AG04450 (cell line): ENCODE data around the gene GRIN2A. TPM values are rescaled to one million over a fixed set of nuclear protein-coding genes. Genes with fewer than 3 reads are reported as not detected.

Source experiments
- CTCF ChIA-PET: fragments of 300-600, 350-600 bp; formaldehyde crosslinking; extraction: SDS; loops from one replicate; lab custom pipeline; 2022; ENCODE audit warnings: antibody characterized with exemption, inconsistent platforms; lab: Charles Lee
- POLR2A ChIA-PET: fragments of 350-600 bp; formaldehyde crosslinking; extraction: SDS; loops from one replicate; lab custom pipeline; 2021; ENCODE audit warnings: antibody characterized with exemption, inconsistent platforms; lab: Yijun Ruan, JAX
- DNase-seq: peaks from one replicate; pipeline ENCODE4 v3.0.0-alpha.2; 2011; ENCODE audit warnings: low read depth, low spot score
- H3K27ac ChIP-seq: one replicate; pipeline ENCODE4 v1.5.1; 2012; ENCODE audit warnings: low read depth, low read length, control low read depth
- H3K27me3 ChIP-seq: one replicate; pipeline ENCODE4 v1.6.0; 2012; ENCODE audit warnings: low read length; ENCODE audit not compliant: control insufficient read depth, insufficient read depth
- H3K4me3 ChIP-seq: 2 replicates; pipeline ENCODE4 v1.5.1; 2011; ENCODE audit warnings: mild to moderate bottlenecking, low read depth, low read length, control low read depth
- H3K9me3 ChIP-seq: 2 replicates; pipeline ENCODE4 v1.5.1; 2012; ENCODE audit warnings: low read length; ENCODE audit not compliant: control insufficient read depth, insufficient read depth
- polyA plus RNA-seq: library from polyadenylated mRNA; depleted of rRNA; stranded (reverse); fragments of >200 nt; gene quantifications from 2 replicates; pipeline ENCODE4 v1.2.3, GENCODE V29; 2011
- TF ChIP-seq, protein P1 (sequence below): IDR thresholded peaks from 2 replicates; pipeline ENCODE4 v1.5.1; 2011; ENCODE audit warnings: low read depth, low read length, control low read depth, inconsistent platforms

GRIN2A gene
- polyA plus RNA-seq, 1 experiment, result not detected

DNA sequence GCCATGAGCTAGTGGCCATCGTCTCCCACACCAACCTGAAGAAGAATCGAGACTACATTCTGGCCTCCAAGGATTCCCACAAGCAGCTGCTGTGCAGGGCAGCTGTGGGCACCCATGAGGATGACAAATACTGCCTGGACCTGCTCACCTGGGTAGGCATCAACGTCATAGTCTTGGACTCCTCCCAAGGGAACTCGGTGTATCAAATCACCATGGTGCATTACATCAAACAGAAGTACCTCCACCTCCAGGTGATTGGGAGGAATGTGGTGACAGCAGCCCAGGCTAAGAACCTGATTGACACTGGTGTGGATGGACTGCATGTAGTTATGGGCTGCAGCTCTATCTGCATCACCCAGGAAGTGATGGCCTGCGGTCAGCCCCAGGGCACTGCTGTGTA, 70.2 kb downstream of the GRIN2A start:
- TF ChIP-seq, protein P1, sequence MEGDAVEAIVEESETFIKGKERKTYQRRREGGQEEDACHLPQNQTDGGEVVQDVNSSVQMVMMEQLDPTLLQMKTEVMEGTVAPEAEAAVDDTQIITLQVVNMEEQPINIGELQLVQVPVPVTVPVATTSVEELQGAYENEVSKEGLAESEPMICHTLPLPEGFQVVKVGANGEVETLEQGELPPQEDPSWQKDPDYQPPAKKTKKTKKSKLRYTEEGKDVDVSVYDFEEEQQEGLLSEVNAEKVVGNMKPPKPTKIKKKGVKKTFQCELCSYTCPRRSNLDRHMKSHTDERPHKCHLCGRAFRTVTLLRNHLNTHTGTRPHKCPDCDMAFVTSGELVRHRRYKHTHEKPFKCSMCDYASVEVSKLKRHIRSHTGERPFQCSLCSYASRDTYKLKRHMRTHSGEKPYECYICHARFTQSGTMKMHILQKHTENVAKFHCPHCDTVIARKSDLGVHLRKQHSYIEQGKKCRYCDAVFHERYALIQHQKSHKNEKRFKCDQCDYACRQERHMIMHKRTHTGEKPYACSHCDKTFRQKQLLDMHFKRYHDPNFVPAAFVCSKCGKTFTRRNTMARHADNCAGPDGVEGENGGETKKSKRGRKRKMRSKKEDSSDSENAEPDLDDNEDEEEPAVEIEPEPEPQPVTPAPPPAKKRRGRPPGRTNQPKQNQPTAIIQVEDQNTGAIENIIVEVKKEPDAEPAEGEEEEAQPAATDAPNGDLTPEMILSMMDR, result no peak
- H3K9me3 ChIP-seq, result peaks cover 40% of the 10 kb centered on the region
- no peaks in the 10 kb centered on the region for H3K27me3 ChIP-seq
- no peak overlapping the region for H3K4me3 ChIP-seq
- ChIA-PET CTCF (no interaction called here), POLR2A (no interaction called here)
- no peak overlapping the region for H3K27ac ChIP-seq
- no peak for DNase-seq

DNA sequence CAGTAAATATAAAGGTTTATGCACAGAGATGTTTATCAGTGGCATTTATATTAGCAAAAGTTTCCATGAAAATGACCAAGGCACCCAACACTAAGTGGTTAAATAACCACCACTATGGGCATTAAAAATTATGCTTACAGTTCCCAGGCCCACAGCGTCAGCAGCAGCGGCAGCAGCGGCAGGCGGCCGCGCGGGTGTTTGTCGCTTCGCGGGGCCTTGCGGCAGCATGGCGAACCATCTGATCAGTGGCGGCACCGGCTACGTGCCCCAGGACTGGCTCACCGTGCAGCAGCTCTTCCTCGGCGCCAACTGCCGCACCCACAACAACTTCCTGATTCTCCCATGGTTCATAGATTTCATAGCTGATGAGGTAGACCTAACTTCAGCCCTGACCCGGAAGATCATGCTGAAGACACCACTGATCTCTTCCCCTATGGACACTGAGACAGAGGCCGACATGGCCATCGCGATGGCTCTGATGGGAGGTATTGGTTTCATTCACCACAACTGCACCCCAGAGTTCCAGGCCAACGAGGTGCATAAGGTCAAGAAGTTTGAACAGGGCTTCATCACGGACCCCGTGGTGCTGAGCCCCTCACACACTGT, 71.0 kb downstream of the GRIN2A start:
- CTCF ChIA-PET, result no interaction called here
- Histone ChIP-seq H3K27me3 (no peaks in the 10 kb centered on the region), H3K4me3 (no peak overlapping the region), H3K27ac (no peak overlapping the region), H3K9me3 (peaks cover 40% of the 10 kb centered on the region)
- POLR2A ChIA-PET, result no interaction called here
- TF ChIP-seq, protein P1, result no peak
- DNase-seq, result no peak

DNA sequence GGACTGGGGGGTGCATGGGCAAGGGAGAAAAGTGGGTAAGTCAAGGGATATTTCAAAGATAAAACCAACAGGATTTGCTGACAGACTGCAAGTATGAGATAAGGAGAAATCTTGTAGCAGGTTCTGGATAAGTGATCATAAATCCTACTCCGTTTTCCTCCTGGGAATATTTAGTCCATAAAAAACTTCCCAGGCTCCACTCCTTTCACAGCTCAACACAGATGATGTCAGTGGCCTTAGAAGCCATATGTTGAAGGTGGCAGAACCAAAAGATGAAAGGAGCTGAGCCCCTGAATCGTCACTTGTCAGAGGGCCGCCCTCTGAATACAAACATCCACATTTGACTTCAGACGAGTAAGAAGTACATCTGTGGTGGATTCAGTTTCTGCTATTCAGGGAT, 71.7 kb downstream of the GRIN2A start:
- CTCF ChIA-PET, result no interaction called here
- POLR2A ChIA-PET, result no interaction called here
- H3K4me3 ChIP-seq, result no peak overlapping the region
- TF ChIP-seq, protein P1, result no peak
- no peak overlapping the region for H3K27ac ChIP-seq
- DNase-seq, result no peak
- H3K9me3 ChIP-seq, result peaks cover 42% of the 10 kb centered on the region
- H3K27me3 ChIP-seq, result no peaks in the 10 kb centered on the region

DNA sequence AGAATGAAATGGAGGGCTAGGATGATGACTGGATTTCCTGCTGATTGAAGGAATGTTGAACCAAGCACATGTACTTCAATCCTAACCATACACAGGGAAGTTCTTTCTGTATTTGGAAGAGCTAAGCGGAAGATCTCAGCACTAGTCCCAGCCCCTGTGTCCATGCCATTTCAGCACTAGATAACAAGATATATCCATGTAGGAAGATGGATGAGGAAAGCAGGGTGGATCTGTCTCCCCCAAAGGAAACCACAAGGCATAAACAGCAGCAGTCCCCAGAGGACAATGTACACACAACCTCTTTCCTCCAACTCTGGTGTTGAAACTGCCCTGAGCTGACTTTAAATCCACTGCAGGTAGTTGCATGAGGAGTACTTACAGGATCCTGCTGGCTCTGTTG, 75.1 kb downstream of the GRIN2A start:
- POLR2A ChIA-PET, result no interaction called here
- H3K27me3 ChIP-seq, result no peaks in the 10 kb centered on the region
- TF ChIP-seq, protein P1, result no peak
- no peak for DNase-seq
- H3K9me3 ChIP-seq, result peaks cover 33% of the 10 kb centered on the region
- H3K4me3 ChIP-seq, result no peak overlapping the region
- CTCF ChIA-PET, result no interaction called here
- no peak overlapping the region for H3K27ac ChIP-seq

DNA sequence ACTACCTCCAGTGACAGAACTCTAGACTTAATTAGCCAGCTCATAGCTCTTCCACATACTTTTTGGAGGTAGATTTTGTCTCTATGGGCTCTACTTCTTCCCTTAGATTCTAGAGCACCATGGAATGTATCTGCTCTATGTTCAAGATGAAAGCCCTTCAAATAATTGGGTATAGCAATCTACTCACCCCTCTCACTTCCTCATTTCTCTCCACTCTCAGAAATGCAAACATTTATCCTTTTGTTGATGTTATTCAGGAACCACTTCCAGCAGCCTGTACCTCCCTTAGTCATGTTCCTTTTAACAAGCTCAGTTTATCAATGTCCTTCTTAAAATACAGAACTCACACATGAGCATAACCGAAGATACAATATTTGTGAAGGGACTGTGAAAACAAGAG, 78.5 kb downstream of the GRIN2A start:
- Histone ChIP-seq H3K4me3 (no peak overlapping the region), H3K27ac (no peak overlapping the region), H3K27me3 (no peaks in the 10 kb centered on the region), H3K9me3 (peaks cover 25% of the 10 kb centered on the region)
- DNase-seq, result no peak
- CTCF ChIA-PET, result no interaction called here
- POLR2A ChIA-PET, result no interaction called here
- TF ChIP-seq, protein P1, result no peak
